Stimulated activated CD8-positive, alpha-beta memory T cell treated with anti-CD3 and anti-CD28 coated beads, Interleukin-4, amount 100 ng/mL, for 1 hour (primary cell): ENCODE measurements around the gene TUNAR.
"Not testable (repeated sequence)": the region's sequence is repeated elsewhere in the genome, so short reads cannot be mapped to it uniquely, and the experiment has no call there.

Source experiments
- DNase-seq, 2 donors: peaks; one replicate each; pipeline ENCODE4 v3.0.0-alpha.2; 2020; ENCODE audit warnings: low read depth in 2 of 2, low spot score in 1 of 2

TUNAR gene

DNA sequence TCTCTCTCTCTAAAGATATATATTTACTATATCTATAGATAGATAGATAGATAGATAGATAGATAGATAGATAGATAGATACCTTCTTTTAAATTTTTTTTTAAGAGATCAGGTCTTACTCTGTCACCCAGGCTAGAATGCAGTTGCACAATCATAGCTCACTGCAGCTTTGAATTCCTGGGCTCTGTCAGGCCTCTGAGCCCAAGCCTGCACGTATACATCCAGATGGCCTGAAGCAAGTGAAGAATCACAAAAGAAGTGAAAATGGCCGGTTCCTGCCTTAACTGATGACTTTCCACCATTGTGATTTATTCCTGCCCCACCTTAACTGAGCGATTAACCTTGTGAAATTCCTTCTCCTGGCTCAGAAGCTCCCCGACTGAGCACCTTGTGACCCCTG, 91.4 kb downstream of the TUNAR start:
- DNase-seq = not testable (repeated sequence)
